Astrocyte (in vitro differentiated cells and primary cell): ENCODE data around the gene CABCOCO1.

Experiments used
- CTCF ChIP-seq: IDR thresholded peaks from 2 replicates; pipeline ENCODE4 v1.5.1; 2011; ENCODE audit warnings: low read depth, mild to moderate bottlenecking, inconsistent platforms, low read length, moderate library complexity; ENCODE audit not compliant: insufficient read depth
- EZH2 ChIP-seq: IDR thresholded peaks from 2 replicates; pipeline ENCODE4 v1.6.1; 2012; ENCODE audit warnings: mild to moderate bottlenecking, low read length, inconsistent platforms; ENCODE audit not compliant: insufficient read depth

- TF ChIP-seq CTCF (no peak), EZH2 (no peak)
Measured at GRCh38 chr10:61781969-61782403, 119.3 kb downstream of the CABCOCO1 start.
